HepG2 (cell line): Measurements from ENCODE around the gene CD300A. TPM values are rescaled to one million over a fixed set of nuclear protein-coding genes. Genes with fewer than 3 reads are reported as not detected.

Experiments
- ATAC-seq: fragments of 200-7000 bp; cut with Tn5 transposase; 3 replicates; pipeline ENCODE4 v1.9.1; 2020; ENCODE audit warnings: mild to moderate bottlenecking, moderate library complexity
- BruUV-seq: library from RNA; stranded (reverse); fragments of 400-500 nt; replicated peaks from 2 replicates; lab custom pipeline; 2021; lab: Mats Ljungman, UMichigan
- CTCF ChIA-PET: fragments of 300-600 bp; formaldehyde crosslinking; extraction: SDS; loops from one replicate; lab custom pipeline; 2021; ENCODE audit warnings: low total read pairs, inconsistent platforms, low intra/inter-chr PET ratio; lab: Yijun Ruan, JAX
- POLR2A ChIA-PET: fragments of 350-600 bp; sonication (Branson Sonifier 250); formaldehyde crosslinking; loops from one replicate; lab custom pipeline; 2020; ENCODE audit warnings: antibody characterized with exemption, inconsistent platforms; lab: Yijun Ruan, JAX
- DNase-seq: peaks from one replicate; pipeline ENCODE4 v3.0.0-alpha.2; 2015; ENCODE audit warnings: low spot score
- FAIRE-seq: peaks from 3 replicates; lab custom pipeline; 2011; peaks lifted over from hg19 to GRCh38; lab: Jason Lieb, UNC
- H2AFZ ChIP-seq: one replicate; pipeline ENCODE4 v1.6.1; 2011; ENCODE audit warnings: low read length, inconsistent platforms
- H3K27ac ChIP-seq: fragments of 300-600 bp; 3 replicates; pipeline ENCODE4 v1.8.0; 2011; ENCODE audit warnings: mixed run types, mild to moderate bottlenecking, mixed read lengths, low read length, inconsistent platforms; ENCODE audit not compliant: insufficient read depth; ENCODE audit errors: extremely low read length
- H3K27me3 ChIP-seq, 2 experiments: fragments of 200-600 bp in 1 of 2; 2 replicates in 1 of 2; 3 replicates in 1 of 2; pipeline versions ENCODE4 v1.6.0 to v1.8.0; 2011; ENCODE audit warnings: low read length in 2 of 2, mild to moderate bottlenecking in 2 of 2, moderate library complexity in 2 of 2, inconsistent platforms in 1 of 2; ENCODE audit not compliant: insufficient read depth in 2 of 2, control insufficient read depth in 1 of 2
- H3K36me3 ChIP-seq, 2 experiments: fragments of 200-600 bp in 1 of 2; replicated peaks in 1 of 2; 2 replicates in 1 of 2; 3 replicates in 1 of 2; pipeline versions ENCODE4 v1.5.1 to v1.8.0; 2011; ENCODE audit warnings: low read length in 2 of 2, inconsistent platforms in 1 of 2; ENCODE audit not compliant: insufficient read depth in 2 of 2, control insufficient read depth in 1 of 2
- H3K4me1 ChIP-seq: 2 replicates; pipeline ENCODE4 v1.5.1; 2012; ENCODE audit warnings: low read length, inconsistent platforms; ENCODE audit not compliant: insufficient read depth
- H3K4me2 ChIP-seq: 2 replicates; pipeline ENCODE4 v1.6.0; 2011; ENCODE audit warnings: low read depth, low read length, inconsistent platforms
- H3K4me3 ChIP-seq, 3 experiments: fragments of 200-600 bp in 1 of 3; sonication (generic), shearing (Covaris generic) in 1 of 3; replicated peaks in 1 of 3; 2 replicates each; pipeline ENCODE4 v1.5.1; 2011 to 2016; ENCODE audit warnings: low read length in 3 of 3, inconsistent platforms in 2 of 3, low read depth in 2 of 3, mild to moderate bottlenecking in 2 of 3, control low read depth in 1 of 3, mixed read lengths in 1 of 3; ENCODE audit not compliant: insufficient read depth in 1 of 3
- H3K79me2 ChIP-seq: one replicate; pipeline ENCODE4 v1.6.1; 2011; ENCODE audit warnings: low read length, inconsistent platforms; ENCODE audit not compliant: insufficient read depth
- H3K9ac ChIP-seq: 2 replicates; pipeline ENCODE4 v1.6.0; 2011; ENCODE audit warnings: mild to moderate bottlenecking, low read depth, low read length, inconsistent platforms; ENCODE audit not compliant: insufficient read depth
- H3K9me3 ChIP-seq: 2 replicates; pipeline ENCODE4 v1.5.1; 2012; ENCODE audit warnings: mild to moderate bottlenecking, low read length
- H4K20me1 ChIP-seq: 2 replicates; pipeline ENCODE4 v1.6.0; 2011; ENCODE audit warnings: inconsistent platforms, mild to moderate bottlenecking, low read length, moderate library complexity; ENCODE audit not compliant: insufficient read depth
- ATRX ChIP-seq: sonication (generic); formaldehyde crosslinking; IDR thresholded peaks from 2 replicates; pipeline ENCODE4 v1.4.0; 2020; ENCODE audit warnings: missing genetic modification reagents, borderline replicate concordance
- GTF3A ChIP-seq: sonication (generic); formaldehyde crosslinking; conservative IDR thresholded peaks from 2 replicates; pipeline ENCODE4 v1.4.0; 2020; ENCODE audit warnings: mild to moderate bottlenecking, missing genetic modification reagents
- HNRNPL ChIP-seq: fragments of 200-400 bp; formaldehyde crosslinking; IDR thresholded peaks from 2 replicates; pipeline ENCODE4 v1.6.1; 2017; ENCODE audit warnings: mild to moderate bottlenecking, low read depth, low read length
- KDM5B ChIP-seq: sonication (generic); formaldehyde crosslinking; IDR thresholded peaks from 2 replicates; pipeline ENCODE4 v1.4.0; 2020; ENCODE audit warnings: missing genetic modification reagents, mild to moderate bottlenecking, borderline replicate concordance
- MAFG ChIP-seq: sonication (generic); formaldehyde crosslinking; IDR thresholded peaks from 2 replicates; pipeline ENCODE4 v1.5.1; 2020; ENCODE audit warnings: mild to moderate bottlenecking, missing genetic modification reagents
- NFATC3 ChIP-seq: sonication (generic); formaldehyde crosslinking; IDR thresholded peaks from 2 replicates; pipeline ENCODE4 v1.5.1; 2020; ENCODE audit warnings: mild to moderate bottlenecking, missing genetic modification reagents
- POLR2A ChIP-seq, 2 experiments: IDR thresholded peaks; 2 replicates each; pipeline ENCODE4 v1.6.1; 2011; ENCODE audit warnings: low read depth in 2 of 2, low read length in 2 of 2, mild to moderate bottlenecking in 1 of 2, moderate library complexity in 1 of 2; ENCODE audit not compliant: insufficient read depth in 1 of 2
- RBFOX2 ChIP-seq: fragments of 200-400 bp; formaldehyde crosslinking; IDR thresholded peaks from 2 replicates; pipeline ENCODE4 v1.6.1; 2017; ENCODE audit warnings: low read depth, mild to moderate bottlenecking, low read length
- RBM22 ChIP-seq: fragments of 200-400 bp; formaldehyde crosslinking; optimal IDR thresholded peaks from 2 replicates; pipeline ENCODE3; 2017; ENCODE audit warnings: mild to moderate bottlenecking, low read length, moderate library complexity
- SNAPC5 ChIP-seq: sonication (generic); formaldehyde crosslinking; IDR thresholded peaks from 2 replicates; pipeline ENCODE4 v1.8.1; 2023; ENCODE audit warnings: mild to moderate bottlenecking, missing genetic modification reagents, borderline replicate concordance
- SOX5 ChIP-seq: IDR thresholded peaks from 2 replicates; pipeline ENCODE4 v1.6.1; 2016; ENCODE audit warnings: borderline replicate concordance
- SUZ12 ChIP-seq: fragments of 150-350 bp; IDR thresholded peaks from 2 replicates; pipeline ENCODE4 v1.6.1; 2014; ENCODE audit warnings: low read depth, low read length
- ZNF281 ChIP-seq: sonication (generic); formaldehyde crosslinking; IDR thresholded peaks from 2 replicates; pipeline ENCODE4 v1.4.0; 2020; ENCODE audit warnings: missing genetic modification reagents, borderline replicate concordance
- WGBS: methylation state at CpG from one replicate; pipeline ENCODE4 v1.1.6; 2017; ENCODE audit warnings: low lambda C conversion rate; 5-methylcytosine and 5-hydroxymethylcytosine counted together
- in situ Hi-C: cut with HindIII; loops from 2 replicates; pipeline ENCODE4 v1.10.0; 2017; ENCODE audit warnings: low pct_unique_long_range_greater_than_20kb; ENCODE audit not compliant: extremely low pct_ligation_motif_present
- intact Hi-C: fragments of 100-400 bp; cut with micrococcal nuclease; formaldehyde crosslinking; loops from one replicate; pipeline ENCODE4 v1.10.0; 2022; ENCODE audit not compliant: unreplicated experiment
- polyA plus RNA-seq, 8 experiments: library from polyadenylated mRNA; depleted of rRNA in 3 of 8; stranded (reverse) in 7 of 8; unstranded in 1 of 8; fragments of >200 nt; fragmentation: Illumina TruSeq in 4 of 8; extraction: Trizol in 4 of 8; gene quantifications; 2 replicates each; pipeline versions ENCODE4 v1.2.1 to v1.2.3, GENCODE V29; 2011 to 2016; ENCODE audit warnings: low read depth in 4 of 8, missing spikeins in 1 of 8, mixed read lengths in 1 of 8; ENCODE audit not compliant: insufficient read depth in 1 of 8
- total RNA-seq, 5 experiments: library from RNA; depleted of rRNA; stranded (reverse); fragments of >200 nt; fragmentation: Illumina TruSeq; extraction: Trizol; gene quantifications; 2 replicates each; pipeline ENCODE4 v1.2.3, GENCODE V29; 2016; ENCODE audit warnings: low read depth in 1 of 5

The CD300A gene
- total and polyA plus RNA-seq, 2 of the 13 experiments (the other 11 are each of a cell fraction or from before 2014, with no cell fraction given) = not detected

GRCh38 chr17:74446551-74447500, 19.6 kb upstream of the CD300A start (continued):
- no peak for TF ChIP-seq GTF3A
- no peak for TF ChIP-seq ATRX (CRISPR knock-in tag)
- TF ChIP-seq RBFOX2 = peak; percentile 18; the same call in 1 of the 2 replicates
- no peak for TF ChIP-seq NFATC3 (CRISPR knock-in tag)
- TF ChIP-seq ZNF281 (CRISPR knock-in tag) = no peak
- peak; percentile 82; the same call in 1 of the 2 replicates for TF ChIP-seq HNRNPL
- no peak for TF ChIP-seq SOX5 (CRISPR knock-in tag)
- TF ChIP-seq SNAPC5 = no peak
- TF ChIP-seq, all 625 proteins: peak for 7

GRCh38 chr17:74447628-74448159, 18.7 kb upstream of the CD300A start:
- CTCF ChIA-PET = no interaction called here
- Histone ChIP-seq H3K27me3 (no peaks in the 10 kb centered on the region), H3K4me3 (no peak overlapping the region), H3K4me2 (no peak overlapping the region), H3K27ac (no peak overlapping the region), H3K4me1 (peaks cover 32% of the 10 kb centered on the region), H4K20me1 (no peaks in the 10 kb centered on the region; the same call in 1 of the 2 replicates), H3K9me3 (no peaks in the 10 kb centered on the region), H2AFZ (no peak overlapping the region), H3K79me2 (peaks cover 4% of the 10 kb centered on the region), H3K36me3 (peaks cover 23 to 42% of the 10 kb centered on the region in 2 experiments), H3K9ac (no peak overlapping the region)
- TF ChIP-seq MAFG (CRISPR knock-in tag) = no peak
- TF ChIP-seq POLR2A (IDR thresholded peaks at IDR 0.05; ENCODE audit: insufficient read depth in 1 of 2, low read depth in 2 of 2, low read length in 2 of 2) = peak in 1 of 2 experiments; percentile 21; a peak in 1 of 4 replicates
- no peak for TF ChIP-seq SUZ12
- peak; percentile 31 for TF ChIP-seq RBM22
- no peak for TF ChIP-seq KDM5B
- POLR2A ChIA-PET = interaction anchor here (0.6 to 2.6 kb wide), 4 partner anchors 10 to 31 kb away, joined by 3 to 13 read pairs (median 3); no protein-coding TSS in a partner anchor
- intact Hi-C loops (no loop called here), in situ Hi-C loops (loop anchor here (25.0 kb wide), 2 partner anchors 660 to 1160 kb away; no protein-coding TSS in a partner anchor)
- ATAC-seq = no peak
- DNase-seq = no peak
- FAIRE-seq = no peak
- BruUV-seq = no TSS peak
- 96% methylated on average over 11 of the region's 11 CpGs for WGBS
